GM21526 (cell line): Measurements from ENCODE around the gene RBMS1.

Experiments
- ATAC-seq: cut with Tn5 transposase; IDR thresholded peaks from one replicate; pipeline ENCODE4 v1.9.1; 2021; ENCODE audit warnings: moderate library complexity; ENCODE audit not compliant: unreplicated experiment, low FRiP score

RBMS1 gene

GRCh38 chr2:160339726-160340125 is 153.9 kb downstream of the RBMS1 start:
- no peak for ATAC-seq

- ATAC-seq = no peak
These were observed 154.5 kb downstream of the RBMS1 start for GRCh38 chr2:160338901-160339685.

GRCh38 chr2:160337728-160338127 is 155.9 kb downstream of the RBMS1 start:
- no peak for ATAC-seq

GRCh38 chr2:160336635-160337034 is 157.0 kb downstream of the RBMS1 start:
- no peak for ATAC-seq

- no peak for ATAC-seq
These were observed 157.5 kb downstream of the RBMS1 start for GRCh38 chr2:160336105-160336504.

- ATAC-seq = no peak
These were observed 158.2 kb downstream of the RBMS1 start for GRCh38 chr2:160335441-160335840.

- ATAC-seq = no peak
These were observed 159.4 kb downstream of the RBMS1 start for GRCh38 chr2:160334028-160334741.

- no peak for ATAC-seq
These were observed 160.1 kb downstream of the RBMS1 start for GRCh38 chr2:160333324-160334027.

GRCh38 chr2:160332318-160332717 is 161.3 kb downstream of the RBMS1 start:
- ATAC-seq = no peak

- ATAC-seq = no peak
These were observed 162.2 kb downstream of the RBMS1 start for GRCh38 chr2:160331258-160332025.

- no peak for ATAC-seq
These were observed 164.6 kb downstream of the RBMS1 start for GRCh38 chr2:160328811-160329527.

GRCh38 chr2:160326786-160327185 is 166.8 kb downstream of the RBMS1 start:
- no peak for ATAC-seq

GRCh38 chr2:160325418-160325817 is 168.2 kb downstream of the RBMS1 start:
- no peak for ATAC-seq

GRCh38 chr2:160324917-160325316 is 168.7 kb downstream of the RBMS1 start:
- ATAC-seq = no peak

GRCh38 chr2:160324161-160324800 is 169.3 kb downstream of the RBMS1 start:
- ATAC-seq = no peak

GRCh38 chr2:160322320-160322719 is 171.3 kb downstream of the RBMS1 start:
- no peak for ATAC-seq

GRCh38 chr2:160321006-160321405 is 172.6 kb downstream of the RBMS1 start:
- no peak for ATAC-seq

GRCh38 chr2:160319700-160320099 is 173.9 kb downstream of the RBMS1 start:
- no peak for ATAC-seq

GRCh38 chr2:160318218-160318617 is 175.4 kb downstream of the RBMS1 start:
- no peak for ATAC-seq
